K562 (cell line): ENCODE data around the gene DENND1A. TPM values are rescaled to one million over a fixed set of nuclear protein-coding genes. Genes with fewer than 3 reads are reported as not detected.

Experiments used
- ATAC-seq: fragments of 200-7000 bp; cut with Tn5 transposase; 3 replicates; pipeline ENCODE4 v1.9.1; 2020; ENCODE audit warnings: moderate library complexity
- BruUV-seq: library from RNA; stranded (reverse); fragments of 400-500 nt; replicated peaks from 2 replicates; lab custom pipeline; 2021; lab: Mats Ljungman, UMichigan
- CTCF ChIA-PET: fragments of 300-600 bp; formaldehyde crosslinking; extraction: SDS; loops from one replicate; lab custom pipeline; 2021; ENCODE audit warnings: low intra/inter-chr PET ratio; lab: Yijun Ruan, JAX
- POLR2A ChIA-PET: fragments of 300-600, 350-650 bp; sonication (Branson Sonifier 250); formaldehyde crosslinking; extraction: SDS; loops from one replicate; lab custom pipeline; 2021; ENCODE audit warnings: antibody characterized with exemption, inconsistent platforms; lab: Yijun Ruan, JAX
- DNase-seq, 4 experiments: peaks; one replicate each; pipeline versions ENCODE4 v3.0.0 to v3.0.0-alpha.2; 2011 to 2018; ENCODE audit warnings: low spot score in 3 of 4, mixed read lengths in 3 of 4; ENCODE audit errors: extremely low read depth in 1 of 4
- FAIRE-seq: peaks from 2 replicates; lab custom pipeline; 2011; peaks lifted over from hg19 to GRCh38; lab: Jason Lieb, UNC
- H2AFZ ChIP-seq: 2 replicates; pipeline ENCODE4 v1.6.0; 2011; ENCODE audit warnings: low read depth, low read length, control low read depth, inconsistent platforms
- H3K27ac ChIP-seq: fragments of 200-600 bp; 3 replicates; pipeline ENCODE4 v1.8.0; 2011; ENCODE audit warnings: low read depth, mild to moderate bottlenecking, control low read depth, inconsistent platforms, low read length, moderate library complexity, mixed read lengths; ENCODE audit errors: extremely low read depth
- H3K27me3 ChIP-seq, 2 experiments: fragments of 300-600 bp in 1 of 2; 2 replicates in 1 of 2; 3 replicates in 1 of 2; pipeline versions ENCODE4 v1.6.0 to v1.8.0; 2011; ENCODE audit warnings: inconsistent platforms in 2 of 2, low read length in 2 of 2, mild to moderate bottlenecking in 1 of 2, mixed read lengths in 1 of 2, moderate library complexity in 1 of 2; ENCODE audit not compliant: control insufficient read depth in 2 of 2, insufficient read depth in 2 of 2
- H3K36me3 ChIP-seq: fragments of 300-600 bp; 3 replicates; pipeline ENCODE4 v1.8.0; 2011; ENCODE audit warnings: mild to moderate bottlenecking, low read length, inconsistent platforms; ENCODE audit not compliant: control insufficient read depth, insufficient read depth
- H3K4me1 ChIP-seq, 2 experiments: fragments of 200-600 bp in 1 of 2; replicated peaks in 1 of 2; 2 replicates in 1 of 2; 3 replicates in 1 of 2; pipeline versions ENCODE4 v1.5.1 to v1.8.0; 2011; ENCODE audit warnings: inconsistent platforms in 2 of 2, low read length in 2 of 2, mild to moderate bottlenecking in 1 of 2, mixed read lengths in 1 of 2, moderate library complexity in 1 of 2; ENCODE audit not compliant: control insufficient read depth in 2 of 2, insufficient read depth in 2 of 2
- H3K4me2 ChIP-seq: 2 replicates; pipeline ENCODE4 v1.6.1; 2011; ENCODE audit warnings: low read length, control low read depth, inconsistent platforms, mixed read lengths; ENCODE audit not compliant: insufficient read depth
- H3K4me3 ChIP-seq: fragments of 200-600 bp; sonication (generic), shearing (Covaris generic); 2 replicates; pipeline ENCODE4 v1.5.1; 2016; ENCODE audit warnings: control low read depth, inconsistent platforms
- H3K79me2 ChIP-seq: fragments of 200-600 bp; 3 replicates; pipeline ENCODE4 v1.8.0; 2011; ENCODE audit warnings: low read length, inconsistent platforms; ENCODE audit not compliant: control insufficient read depth, insufficient read depth
- H3K9ac ChIP-seq, 2 experiments: 2 replicates each; pipeline versions ENCODE4 v1.6.0 to v1.6.1; 2011; ENCODE audit warnings: low read depth in 2 of 2, low read length in 2 of 2, control low read depth in 1 of 2, inconsistent platforms in 1 of 2, mild to moderate bottlenecking in 1 of 2, mixed read lengths in 1 of 2; ENCODE audit not compliant: insufficient read depth in 1 of 2
- H3K9me1 ChIP-seq: one replicate; pipeline ENCODE4 v1.6.0; 2011; ENCODE audit warnings: inconsistent platforms, mild to moderate bottlenecking, low read length, moderate library complexity; ENCODE audit not compliant: control insufficient read depth, insufficient read depth
- H3K9me3 ChIP-seq: replicated peaks from 2 replicates; pipeline ENCODE4 v1.5.1; 2011; ENCODE audit warnings: low read depth, low read length, inconsistent platforms; ENCODE audit not compliant: control insufficient read depth, insufficient read depth
- H4K20me1 ChIP-seq: replicated peaks from 2 replicates; pipeline ENCODE4 v1.6.1; 2011; ENCODE audit warnings: low read length, inconsistent platforms, mixed read lengths; ENCODE audit not compliant: control insufficient read depth, insufficient read depth
- CBX1 ChIP-seq: sonication (generic); IDR thresholded peaks from 2 replicates; pipeline ENCODE4 v1.6.1; 2016; ENCODE audit warnings: antibody characterized with exemption, low read depth, mild to moderate bottlenecking
- CREB1 ChIP-seq, 2 experiments: sonication (generic) in 1 of 2; formaldehyde crosslinking in 1 of 2; IDR thresholded peaks; 2 replicates each; pipeline versions ENCODE4 v1.6.1 to v1.8.0; 2012 to 2022; ENCODE audit warnings: inconsistent platforms in 1 of 2, mild to moderate bottlenecking in 1 of 2, missing genetic modification reagents in 1 of 2, moderate library complexity in 1 of 2
- EGR1 ChIP-seq: fragments of 450-650 bp; conservative IDR thresholded peaks from 2 replicates; pipeline ENCODE4 v1.6.1; 2017; ENCODE audit warnings: mild to moderate bottlenecking
- EWSR1 ChIP-seq: fragments of 450-650 bp; IDR thresholded peaks from 2 replicates; pipeline ENCODE4 v1.6.1; 2018; ENCODE audit warnings: borderline replicate concordance, mild to moderate bottlenecking, low read depth, moderate library complexity; ENCODE audit not compliant: partially characterized antibody
- HDAC6 ChIP-seq: IDR thresholded peaks from 2 replicates; pipeline ENCODE4 v1.6.1; 2012; ENCODE audit warnings: low read depth, mild to moderate bottlenecking, control low read depth, inconsistent platforms, low read length, moderate library complexity
- HLTF ChIP-seq: fragments of 450-650 bp; IDR thresholded peaks from 2 replicates; pipeline ENCODE4 v1.6.1; 2016
- JUNB ChIP-seq: fragments of 450-650 bp; formaldehyde crosslinking; conservative IDR thresholded peaks from 2 replicates; pipeline ENCODE4 v1.4.0; 2020; ENCODE audit warnings: mild to moderate bottlenecking
- LARP7 ChIP-seq: fragments of 450-650 bp; IDR thresholded peaks from 2 replicates; pipeline ENCODE4 v1.6.1; 2016
- MCM5 ChIP-seq: fragments of 450-650 bp; IDR thresholded peaks from 2 replicates; pipeline ENCODE4 v1.6.1; 2016; ENCODE audit warnings: low read depth
- PRPF4 ChIP-seq: fragments of 200-400 bp; formaldehyde crosslinking; IDR thresholded peaks from one replicate; pipeline ENCODE4 v1.6.1; 2017; ENCODE audit warnings: low read length, low read depth, mild to moderate bottlenecking; ENCODE audit not compliant: insufficient read depth, poor library complexity, severe bottlenecking
- SRSF3 ChIP-seq: fragments of 200-400 bp; formaldehyde crosslinking; IDR thresholded peaks from 2 replicates; pipeline ENCODE4 v1.6.1; 2016; ENCODE audit warnings: mild to moderate bottlenecking, low read length, moderate library complexity; ENCODE audit not compliant: insufficient read depth
- THRA ChIP-seq: fragments of 450-650 bp; IDR thresholded peaks from 2 replicates; pipeline ENCODE4 v1.6.1; 2017; ENCODE audit warnings: mild to moderate bottlenecking, moderate library complexity
- TOE1 ChIP-seq, 2 experiments: fragments of 450-650 bp in 1 of 2; sonication (generic) in 1 of 2; formaldehyde crosslinking in 1 of 2; IDR thresholded peaks; 2 replicates each; pipeline versions ENCODE4 v1.7.1 to v1.8.0; 2016 to 2022; ENCODE audit warnings: borderline replicate concordance in 2 of 2, mild to moderate bottlenecking in 2 of 2, antibody characterized with exemption in 1 of 2, inconsistent platforms in 1 of 2, low read depth in 1 of 2, missing genetic modification reagents in 1 of 2, moderate library complexity in 1 of 2
- ZBTB5 ChIP-seq: fragments of 450-650 bp; IDR thresholded peaks from 2 replicates; pipeline ENCODE4 v1.6.1; 2017; ENCODE audit warnings: antibody characterized with exemption
- ZNF165 ChIP-seq: fragments of 250-450 bp; sonication (Bioruptor Pico); IDR thresholded peaks from 2 replicates; pipeline ENCODE4 v1.4.0; 2020; ENCODE audit warnings: borderline replicate concordance
- ZNF253 ChIP-seq: fragments of 250-450 bp; sonication (Bioruptor Pico); conservative IDR thresholded peaks from 2 replicates; pipeline ENCODE4 v1.6.1; 2021; ENCODE audit warnings: mild to moderate bottlenecking
- ZNF507 ChIP-seq: conservative IDR thresholded peaks from 2 replicates; pipeline ENCODE4 v1.6.1; 2017; ENCODE audit warnings: missing genetic modification characterization, missing compliant biosample characterization
- ZNF717 ChIP-seq: fragments of 250-450 bp; sonication (Bioruptor Pico); IDR thresholded peaks from 2 replicates; pipeline ENCODE4 v1.5.0; 2021
- WGBS: fragments of 100-300 bp; shearing (Covaris generic); methylation state at CpG from one replicate; pipeline ENCODE4 v1.1.6; 2016; ENCODE audit warnings: low coverage, mixed read lengths; ENCODE audit not compliant: insufficient coverage; ENCODE audit errors: missing lambda C conversion rate; 5-methylcytosine and 5-hydroxymethylcytosine counted together
- in situ Hi-C: fragments of 300-500 bp; cut with MboI; formaldehyde crosslinking; loops from 4 replicates; pipeline ENCODE4 v1.15.0; 2018; ENCODE audit warnings: inconsistent platforms, mixed read lengths
- intact Hi-C: fragments of 100-400 bp; cut with micrococcal nuclease; formaldehyde crosslinking; loops from 2 replicates; pipeline ENCODE4 v1.14.2; 2022
- polyA plus RNA-seq, 8 experiments: library from polyadenylated mRNA; depleted of rRNA in 4 of 8; stranded (reverse) in 5 of 8; unstranded in 3 of 8; fragments of >200 nt; fragmentation: Nextera tagmentation in 2 of 8; fragmentation: Illumina TruSeq in 1 of 8; extraction: Ambion mirVana in 2 of 8; extraction: Trizol in 1 of 8; gene quantifications; 2 replicates each; pipeline versions ENCODE4 v1.2.1 to v1.2.3, GENCODE V29; 2011 to 2014; ENCODE audit warnings: inconsistent platforms in 1 of 8, missing spikeins in 1 of 8
- total RNA-seq, 7 experiments: library from RNA; depleted of rRNA in 6 of 7; stranded (reverse); fragments of >200 nt in 6 of 7; fragmentation: Illumina TruSeq in 2 of 7; extraction: Trizol in 2 of 7; gene quantifications; 2 replicates each; pipeline versions ENCODE4 v1.2.1 to v1.2.3, GENCODE V29; 2011 to 2021; ENCODE audit warnings: low replicate concordance in 1 of 7

DENND1A gene
- total and polyA plus RNA-seq, 9 of the 15 experiments (the other 6 are each of a cell fraction or from before 2014, with no cell fraction given): 7.6 to 29.5 (median 15.7) TPM

- TF ChIP-seq CREB1 (IDR thresholded peaks at IDR 0.05) (no peak), CREB1 (CRISPR knock-in tag; IDR thresholded peaks at IDR 0.05) (no peak), HLTF (no peak), PRPF4 (no peak), TOE1 (IDR thresholded peaks at IDR 0.05; ENCODE audit: borderline replicate concordance) (no peak), TOE1 (CRISPR knock-in tag; IDR thresholded peaks at IDR 0.05; ENCODE audit: borderline replicate concordance, low read depth) (no peak), CBX1 (no peak)
- TF ChIP-seq, all 486 proteins: peak for 0
Observed at GRCh38 chr9:123468541-123468940, 461.4 kb downstream of the DENND1A start (continued).

- in situ Hi-C loops: no loop called here
- WGBS: 53% methylated on average over 1 of the region's 1 CpG
- Histone ChIP-seq H3K9me1 (no peaks in the 10 kb centered on the region), H3K9me3 (no peaks in the 10 kb centered on the region), H3K79me2 (no peaks in the 10 kb centered on the region), H3K9ac (no peak overlapping the region), H2AFZ (no peak overlapping the region), H3K4me1 (peaks cover 4 to 5% of the 10 kb centered on the region in 2 experiments; a peak in 4 of 5 replicates), H3K4me3 (no peak overlapping the region), H3K4me2 (no peak overlapping the region), H4K20me1 (0 out of 2 replicates have a peak, but pooled peaks cover 10% of the 10 kb centered on the region), H3K36me3 (no peaks in the 10 kb centered on the region), H3K27ac (no peak overlapping the region), H3K27me3 (no peaks in the 10 kb centered on the region)
- no TSS peak for BruUV-seq
- ATAC-seq: no peak
- DNase-seq: no peak
- POLR2A ChIA-PET: interaction anchor here (1.6 to 2.0 kb wide), 2 partner anchors 9 to 17 kb away, joined by 4 to 5 read pairs; no protein-coding TSS in a partner anchor
- no peak for TF ChIP-seq LARP7
- no peak for TF ChIP-seq SRSF3
- no peak for TF ChIP-seq THRA
- no peak for TF ChIP-seq JUNB (CRISPR knock-in tag)
- no peak for TF ChIP-seq CREB1 (IDR thresholded peaks at IDR 0.05)
- TF ChIP-seq CREB1 (CRISPR knock-in tag; IDR thresholded peaks at IDR 0.05): no peak
- no peak for TF ChIP-seq ZNF507 (tag)
- TF ChIP-seq MCM5: no peak
- TF ChIP-seq ZNF717 (CRISPR knock-in tag): no peak
- no peak for TF ChIP-seq ZBTB5
- no peak for TF ChIP-seq ZNF165 (CRISPR knock-in tag)
- no peak for TF ChIP-seq ZNF253 (CRISPR knock-in tag)
- no peak for TF ChIP-seq HDAC6
- no peak for TF ChIP-seq EGR1
- TF ChIP-seq EWSR1: no peak
- CTCF ChIA-PET: no interaction called here
- no peak for FAIRE-seq
- intact Hi-C loops: no loop called here
Observed at GRCh38 chr9:123465304-123465703, 464.6 kb downstream of the DENND1A start.
